ENCODE data around the gene WNT1.

WNT1 gene

DNA sequence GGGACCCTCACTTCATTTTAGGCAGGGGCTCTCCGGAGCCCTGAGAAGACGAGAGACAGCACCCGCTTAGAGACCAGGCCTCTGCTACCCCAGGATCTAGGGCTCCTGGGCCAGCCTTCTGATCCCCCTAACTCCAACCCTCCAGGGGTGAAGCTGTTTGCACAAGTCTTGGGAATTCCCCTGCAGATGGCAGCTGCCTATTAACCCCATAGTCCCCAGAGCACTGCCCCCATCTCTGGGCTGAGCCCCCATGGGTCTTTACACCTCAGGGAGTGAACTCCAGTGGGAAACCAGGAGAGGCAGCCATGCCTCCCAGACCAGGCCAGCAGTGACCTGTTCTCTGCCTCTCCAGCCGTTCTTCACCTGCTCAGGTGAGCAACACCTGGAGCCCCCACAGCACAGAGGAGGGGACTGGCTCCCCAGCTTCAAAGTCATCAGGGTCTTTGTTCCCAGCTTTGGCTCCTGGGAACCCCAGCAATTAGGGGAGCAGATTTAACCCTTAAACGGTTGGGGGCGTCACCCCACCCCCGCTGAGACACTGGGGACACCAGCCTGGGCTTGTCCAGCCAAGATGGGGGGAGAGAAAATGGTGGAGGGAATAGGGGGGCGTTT, 8.9 kb upstream of the WNT1 start:
- no peak for DNase-seq
- TF ChIP-seq POLR2A (IDR thresholded peaks at IDR 0.05; ENCODE audit: low read length) (no peak), GATA1 (IDR thresholded peaks at IDR 0.05; ENCODE audit: low read depth, low read length) (no peak)

DNA sequence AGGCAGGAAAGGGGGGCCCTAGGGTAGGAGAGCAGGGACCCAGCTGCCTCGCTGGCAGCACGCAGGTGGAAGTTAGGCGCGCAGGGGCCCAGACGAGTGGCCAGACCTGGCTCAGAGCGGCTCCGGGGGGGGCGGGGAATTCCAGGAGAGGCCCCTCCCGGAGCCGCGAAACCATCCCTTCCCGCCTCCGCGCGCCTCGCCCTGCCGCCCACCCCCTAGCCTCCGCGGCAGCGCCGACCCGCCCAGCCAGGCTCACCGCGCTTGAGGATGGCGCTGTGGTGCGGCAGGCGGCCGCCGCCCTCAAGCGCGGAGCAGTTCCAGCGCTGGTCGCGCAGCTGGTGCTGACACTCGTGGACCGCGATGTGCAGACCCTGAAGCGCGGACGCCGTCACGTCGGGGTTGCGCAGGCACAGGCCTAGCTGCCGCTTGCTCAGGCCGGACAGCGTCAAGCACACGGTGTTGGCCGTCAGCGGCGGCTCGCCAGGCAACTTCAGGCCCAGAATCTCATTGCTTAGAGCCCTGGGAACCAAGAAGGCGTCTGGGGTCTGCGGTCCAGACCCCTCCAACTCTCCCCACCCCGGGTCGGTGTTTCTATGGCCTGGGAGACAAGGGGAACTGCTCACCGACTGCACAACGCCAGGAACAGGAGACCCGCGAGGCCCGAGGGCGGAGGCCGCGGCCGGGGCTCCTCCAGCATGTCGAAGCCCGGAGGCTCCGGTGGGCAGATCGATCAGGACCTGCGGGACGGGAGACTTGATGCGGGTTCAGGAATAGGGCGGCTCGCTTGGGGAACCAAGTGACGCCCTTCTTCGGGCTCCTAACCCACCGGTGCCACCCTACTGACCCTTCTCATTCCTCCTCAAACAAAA, 8.1 kb upstream of the WNT1 start:
- DNase-seq: peak in 1 of 2 experiments; percentile 23
- no peak for TF ChIP-seq GATA1 (IDR thresholded peaks at IDR 0.05; ENCODE audit: low read depth, low read length)
- TF ChIP-seq POLR2A (IDR thresholded peaks at IDR 0.05; ENCODE audit: low read length): no peak

DNA sequence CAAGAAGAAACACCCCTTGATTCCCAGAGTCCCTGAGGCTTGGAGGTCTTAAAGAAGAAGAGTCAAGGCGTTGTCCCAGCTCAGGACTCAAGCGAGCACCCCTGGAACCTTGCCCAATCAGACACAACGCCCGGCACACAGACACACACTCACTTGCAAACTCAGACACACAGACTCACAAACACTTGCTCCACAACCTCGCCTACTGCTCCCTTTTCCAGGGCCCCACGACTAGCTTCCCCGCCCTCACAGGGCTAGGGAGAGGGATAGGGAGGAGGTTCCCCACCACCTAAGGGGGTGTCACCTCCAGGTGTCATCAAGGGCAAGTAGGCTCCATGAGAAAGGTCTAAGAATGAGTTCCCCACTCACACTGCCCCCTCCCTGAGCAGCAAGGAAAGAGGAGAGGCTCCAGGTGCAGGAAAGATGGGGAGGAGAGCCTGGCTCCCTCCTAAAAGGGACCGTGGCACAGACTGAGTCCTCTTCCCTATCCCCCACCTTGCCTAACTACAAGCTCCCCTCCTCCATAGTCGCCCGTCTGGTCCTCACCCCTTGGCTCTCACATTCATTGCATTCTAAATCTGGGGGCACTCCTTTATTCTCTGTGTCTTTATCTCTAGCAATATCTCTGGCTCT, 7.3 kb upstream of the WNT1 start:
- TF ChIP-seq GATA1 (IDR thresholded peaks at IDR 0.05; ENCODE audit: low read depth, low read length) (no peak), POLR2A (IDR thresholded peaks at IDR 0.05; ENCODE audit: low read length) (no peak)
- no peak for DNase-seq

DNA sequence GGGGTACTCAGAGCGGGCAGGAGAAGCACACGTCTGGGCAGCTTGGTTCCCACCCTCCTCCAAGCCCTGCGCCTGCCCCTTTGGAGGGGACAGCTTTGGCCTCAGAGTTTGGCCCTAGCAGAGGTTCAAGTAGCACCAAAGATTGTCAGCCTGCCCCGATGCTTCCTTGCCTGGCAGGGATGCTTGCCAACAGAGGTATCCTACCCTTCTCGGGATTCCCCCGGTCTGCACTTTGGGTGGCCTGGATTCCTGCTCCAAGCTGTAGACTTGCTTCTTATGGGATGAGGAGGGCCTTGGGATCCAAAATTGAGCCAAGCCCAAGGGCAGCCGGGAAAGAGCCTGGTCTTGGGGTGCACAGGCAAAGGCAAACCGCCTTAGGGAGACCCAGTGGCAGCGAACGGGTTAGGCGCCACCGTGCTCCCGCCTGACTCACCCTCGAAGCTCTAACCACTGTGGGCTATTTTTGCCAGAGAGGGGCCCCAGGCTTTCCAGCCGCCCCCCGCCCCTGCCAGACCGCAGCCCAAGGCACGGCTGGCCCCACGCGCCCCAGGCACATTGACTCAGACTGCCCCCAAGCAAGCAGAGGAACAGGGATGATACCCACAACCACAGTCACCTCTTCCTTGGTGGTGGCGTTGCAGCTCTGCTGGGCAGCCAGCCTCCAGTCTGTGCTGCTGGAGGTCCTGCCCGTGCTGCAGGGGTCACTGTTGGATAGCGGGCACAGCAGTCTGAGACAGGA, 5.7 kb upstream of the WNT1 start:
- TF ChIP-seq GATA1 (IDR thresholded peaks at IDR 0.05; ENCODE audit: low read depth, low read length) (no peak), POLR2A (IDR thresholded peaks at IDR 0.05; ENCODE audit: low read length) (no peak)

DNA sequence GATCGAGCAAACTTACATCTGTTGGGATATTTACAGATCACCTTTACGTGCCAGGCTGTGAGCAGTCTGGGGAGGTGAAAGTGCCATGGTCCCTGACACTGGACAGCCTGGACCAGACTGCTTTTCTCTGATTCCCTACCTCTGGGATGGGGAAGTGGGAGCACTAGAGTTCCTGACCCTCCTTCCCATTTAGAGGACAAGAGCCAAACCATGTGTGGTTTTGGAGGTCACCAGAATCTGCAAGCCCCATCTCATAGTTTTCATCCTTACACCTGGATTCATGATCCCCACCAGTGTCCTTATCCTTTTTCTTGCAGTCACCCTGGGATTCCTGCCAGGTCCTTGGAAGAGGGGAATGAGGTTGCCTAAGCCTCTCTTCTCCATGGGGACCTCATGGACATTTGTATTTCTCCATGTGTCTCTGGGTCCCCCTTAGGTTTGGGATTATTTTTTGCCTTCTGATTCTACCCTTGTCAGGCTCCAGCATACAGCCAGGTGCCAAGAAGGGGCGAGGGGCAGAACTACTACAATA, 5.1 kb upstream of the WNT1 start:
- TF ChIP-seq GATA1 (IDR thresholded peaks at IDR 0.05; ENCODE audit: low read depth, low read length): no peak
- no peak for TF ChIP-seq POLR2A (IDR thresholded peaks at IDR 0.05; ENCODE audit: low read length)
- DNase-seq: no peak

More for the DNA sequence above, 5.7 kb upstream of the WNT1 start:
- DNase-seq: no peak

DNA sequence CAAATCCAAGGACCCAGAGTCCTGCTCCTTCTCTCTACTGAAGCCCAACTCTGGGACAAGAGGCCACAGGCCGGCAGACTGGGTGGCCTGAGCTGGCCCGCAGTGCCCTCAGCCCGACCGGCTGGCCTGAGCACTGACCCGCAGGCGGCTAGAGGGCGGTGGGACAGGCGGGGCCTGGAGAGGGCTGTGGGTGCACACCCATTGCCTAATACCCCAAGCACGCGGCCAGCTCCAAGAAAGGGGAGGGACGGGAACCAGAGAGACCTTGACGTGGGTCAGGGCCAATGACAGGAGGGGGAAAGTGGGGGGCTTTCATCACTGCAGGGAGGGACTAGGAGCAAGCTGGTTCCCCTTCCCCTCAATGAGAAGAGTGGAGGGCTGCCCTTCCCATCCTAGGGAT, 4.6 kb upstream of the WNT1 start:
- TF ChIP-seq GATA1 (IDR thresholded peaks at IDR 0.05; ENCODE audit: low read depth, low read length) (no peak), POLR2A (IDR thresholded peaks at IDR 0.05; ENCODE audit: low read length) (no peak)
- no peak for DNase-seq

DNA sequence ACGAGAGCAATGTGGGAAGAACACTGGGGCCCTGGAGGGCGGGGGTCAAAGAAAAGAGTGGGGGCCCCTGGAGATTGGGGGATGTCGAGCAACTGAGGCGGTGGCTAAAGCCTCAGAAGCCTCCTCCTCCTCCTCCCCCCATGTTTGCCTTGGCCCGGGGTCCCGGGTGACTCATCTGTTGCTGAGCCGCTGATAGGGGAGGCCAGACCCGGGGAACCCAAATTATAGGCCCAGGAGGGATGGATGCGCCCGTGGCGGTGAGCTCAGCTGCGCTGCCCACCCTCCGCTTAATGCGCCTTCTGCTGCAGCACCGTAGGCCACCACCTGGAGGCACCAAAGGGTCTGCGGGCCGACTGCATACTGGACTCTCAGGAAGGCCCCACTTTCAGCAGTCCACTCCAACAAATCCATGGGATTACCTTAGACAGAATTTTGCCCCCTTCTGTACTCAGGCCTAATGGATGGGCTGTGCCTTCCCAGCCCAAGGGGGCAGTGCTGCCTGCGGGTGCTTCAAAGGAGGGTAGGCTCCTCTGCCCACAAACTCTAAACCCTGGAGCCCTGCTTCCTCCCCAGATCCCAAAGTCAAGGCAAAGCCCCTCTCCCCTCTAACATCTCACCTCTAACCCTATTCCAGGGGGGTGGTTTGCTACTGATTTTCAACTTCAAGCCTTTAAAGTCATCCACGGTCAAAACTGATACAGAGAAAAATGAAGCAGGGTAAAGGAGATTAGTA, 4.0 kb upstream of the WNT1 start:
- peak; percentile 50 to 58 for DNase-seq
- no peak for TF ChIP-seq GATA1 (IDR thresholded peaks at IDR 0.05; ENCODE audit: low read depth, low read length)
- no peak for TF ChIP-seq POLR2A (IDR thresholded peaks at IDR 0.05; ENCODE audit: low read length)

DNA sequence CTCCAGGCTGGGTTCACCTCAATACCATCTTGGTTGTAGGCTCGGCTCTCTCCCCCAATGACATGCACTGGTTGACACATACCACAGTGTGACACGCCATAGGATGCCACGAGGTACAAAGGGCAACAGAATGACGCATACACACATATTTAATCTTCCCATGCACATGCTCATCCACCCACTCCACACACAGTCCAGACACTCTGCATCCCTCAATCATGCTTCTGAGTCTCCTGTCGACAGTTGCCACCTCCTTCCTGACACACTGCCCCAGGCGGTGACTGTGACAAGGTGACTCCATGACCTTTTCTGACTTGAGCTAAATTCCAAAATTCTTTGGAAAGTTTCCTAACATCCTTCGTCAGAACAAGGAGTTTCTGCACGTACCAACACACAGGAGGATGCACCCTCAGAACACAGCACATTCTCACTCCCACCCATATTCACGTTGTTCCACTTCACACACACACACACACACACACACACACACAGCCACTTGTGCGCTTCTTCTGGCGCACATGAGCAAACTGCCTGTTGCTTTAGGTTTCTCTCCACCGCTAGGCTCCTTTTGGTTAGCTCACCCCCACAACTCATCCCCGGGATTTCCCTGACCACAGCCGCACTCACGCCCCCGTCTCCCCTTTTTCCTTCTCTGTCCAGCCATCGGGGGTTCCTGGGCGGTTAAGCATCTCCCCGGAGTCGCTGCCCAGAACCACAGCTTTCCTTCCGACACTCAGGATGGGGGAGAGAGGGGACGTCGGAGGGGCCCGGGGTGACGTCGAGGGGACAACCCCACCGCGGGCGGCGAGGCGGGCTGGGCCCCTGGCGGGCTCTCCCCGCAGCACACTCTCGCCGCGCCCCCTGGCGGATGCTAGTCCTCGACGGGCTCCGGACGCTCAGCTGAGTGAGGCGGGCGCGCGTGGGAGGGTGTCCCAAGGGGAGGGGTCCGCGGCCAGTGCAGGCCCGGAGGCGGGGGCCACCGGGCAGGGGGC, 536 bp upstream of the WNT1 start:
- TF ChIP-seq GATA1 (IDR thresholded peaks at IDR 0.05; ENCODE audit: low read depth, low read length) (no peak), POLR2A (IDR thresholded peaks at IDR 0.05; ENCODE audit: low read length) (no peak)
- DNase-seq: peak; percentile 66 to 78

DNA sequence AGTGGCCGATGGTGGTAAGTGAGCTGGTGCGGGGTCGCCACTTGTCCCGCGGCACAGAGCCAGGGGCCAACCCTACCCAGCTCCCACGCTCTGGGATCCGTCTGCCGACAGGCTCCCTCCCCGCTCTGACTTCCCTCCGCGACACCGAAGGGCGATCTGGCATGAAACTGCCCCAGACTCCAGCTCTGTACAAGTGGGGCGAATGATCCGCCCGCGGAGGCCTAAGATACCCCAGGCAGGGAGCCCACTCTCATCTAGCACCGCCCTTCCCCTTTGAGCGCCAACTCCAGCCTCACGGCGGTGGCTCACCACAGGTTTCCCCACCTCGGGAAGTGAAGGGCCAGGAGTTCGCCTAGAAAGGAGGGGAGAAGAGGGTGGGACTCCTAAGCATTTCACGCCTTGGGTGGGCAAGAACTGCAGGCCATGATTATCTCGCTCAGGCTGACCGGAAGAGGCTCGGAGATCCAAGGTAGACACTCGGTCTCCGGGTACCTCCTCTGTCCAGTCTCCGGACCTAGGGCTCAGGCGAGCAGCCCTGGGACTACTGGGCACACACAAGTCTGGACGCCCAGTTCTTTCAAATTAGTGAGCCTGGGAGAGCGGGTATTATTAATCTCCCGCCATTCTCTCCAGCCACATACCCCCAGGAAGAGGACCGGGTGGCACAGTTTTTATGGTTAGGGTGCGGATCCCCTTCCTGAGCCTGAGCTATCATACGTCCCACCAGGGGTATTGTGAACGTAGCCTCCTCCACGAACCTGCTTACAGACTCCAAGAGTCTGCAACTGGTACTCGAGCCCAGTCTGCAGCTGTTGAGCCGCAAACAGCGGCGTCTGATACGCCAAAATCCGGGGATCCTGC, 849 bp downstream of the WNT1 start:
- no peak for DNase-seq
- TF ChIP-seq GATA1 (IDR thresholded peaks at IDR 0.05; ENCODE audit: low read depth, low read length): no peak
- TF ChIP-seq POLR2A (IDR thresholded peaks at IDR 0.05; ENCODE audit: low read length): no peak

DNA sequence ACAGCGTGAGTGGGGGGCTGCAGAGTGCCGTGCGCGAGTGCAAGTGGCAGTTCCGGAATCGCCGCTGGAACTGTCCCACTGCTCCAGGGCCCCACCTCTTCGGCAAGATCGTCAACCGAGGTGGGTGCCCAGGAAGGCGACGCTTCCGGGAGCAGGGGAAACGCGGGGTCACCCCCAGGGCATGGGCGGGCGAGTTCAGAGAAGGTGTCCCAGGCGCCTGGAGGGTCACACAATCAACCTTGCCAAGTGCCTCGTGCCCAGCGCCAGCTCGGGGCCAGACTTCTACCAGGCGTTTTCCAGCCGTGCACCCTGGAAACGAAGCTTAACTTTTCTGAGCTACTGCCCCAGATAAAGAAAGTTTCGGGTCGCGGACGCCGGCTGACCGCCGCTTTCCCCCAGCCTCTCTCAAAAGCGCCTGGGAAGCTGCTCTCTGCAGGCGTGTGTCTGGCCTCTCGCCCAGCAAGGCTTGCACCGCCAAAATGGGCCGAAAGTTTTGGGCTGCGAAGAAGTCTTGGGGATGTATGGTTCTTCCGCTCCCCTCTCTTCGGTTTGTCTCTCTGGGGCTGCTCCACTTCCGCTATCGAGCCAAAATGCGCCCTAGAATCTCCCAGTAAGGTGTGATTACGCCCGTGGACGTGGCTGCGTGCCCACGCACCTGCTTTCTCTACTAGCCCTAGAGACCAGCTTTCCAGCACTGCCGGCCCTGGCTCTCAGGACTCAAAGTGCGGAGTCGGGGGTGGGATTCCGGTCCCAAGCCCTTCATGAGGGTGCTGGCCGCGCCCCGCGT, 1.7 kb downstream of the WNT1 start:
- TF ChIP-seq GATA1 (IDR thresholded peaks at IDR 0.05; ENCODE audit: low read depth, low read length) (no peak), POLR2A (IDR thresholded peaks at IDR 0.05; ENCODE audit: low read length) (no peak)
- no peak for DNase-seq

All from erythroblast (primary cell).